GM19025 (cell line): ENCODE measurements around the gene DLX3.

Experiments
- ATAC-seq: cut with Tn5 transposase; IDR thresholded peaks from one replicate; pipeline ENCODE4 v1.9.1; 2021; ENCODE audit warnings: mild to moderate bottlenecking, low read depth, moderate library complexity; ENCODE audit not compliant: unreplicated experiment

Gene DLX3

DNA sequence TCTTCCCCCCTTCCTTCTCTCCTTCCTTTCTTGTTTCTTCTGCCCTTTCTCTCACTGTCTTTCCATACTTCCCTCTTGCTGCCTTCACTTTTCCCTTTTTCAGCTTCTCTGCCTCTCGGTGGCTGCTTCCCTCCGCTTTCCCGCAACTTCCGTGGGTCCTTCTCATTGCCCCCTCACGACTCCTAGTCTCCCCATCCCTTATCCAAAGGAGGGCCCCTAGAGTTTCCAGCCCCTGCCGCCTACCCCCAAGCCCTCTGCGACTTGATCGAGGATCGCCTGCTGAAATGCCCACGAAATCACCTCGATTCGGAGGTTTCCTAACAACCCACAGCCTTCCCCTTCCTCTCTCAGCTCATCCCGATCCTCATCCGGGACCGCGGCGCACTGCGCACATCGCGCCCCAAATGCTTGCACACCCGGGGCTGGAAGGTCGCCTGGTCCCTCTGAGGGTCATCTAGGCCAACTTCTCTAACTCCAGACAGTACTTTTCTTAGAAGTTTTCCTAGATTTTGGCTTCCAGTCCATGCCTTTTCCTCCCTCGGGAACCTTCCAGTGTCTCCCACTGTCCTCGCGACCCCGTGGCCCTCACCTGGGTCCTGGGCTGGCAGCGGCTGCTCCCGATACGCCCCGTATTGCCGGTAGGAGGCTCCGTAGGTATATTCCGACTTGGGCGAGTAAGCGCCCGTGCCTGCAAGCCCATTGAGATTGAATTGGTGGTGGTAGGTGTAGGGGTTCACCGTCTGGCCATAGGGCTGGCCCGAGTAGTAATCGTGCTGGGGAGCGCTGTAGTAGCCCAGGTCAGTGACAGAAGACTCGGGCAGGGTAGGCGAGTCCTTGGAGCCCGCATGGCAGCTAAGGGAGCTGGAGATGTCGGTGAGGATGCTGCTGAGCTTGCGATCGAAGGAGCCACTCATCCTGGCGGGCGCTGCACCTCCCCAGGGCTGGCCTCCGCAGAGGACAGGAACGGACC, 654 bp downstream of the DLX3 start:
- no peak for ATAC-seq

DNA sequence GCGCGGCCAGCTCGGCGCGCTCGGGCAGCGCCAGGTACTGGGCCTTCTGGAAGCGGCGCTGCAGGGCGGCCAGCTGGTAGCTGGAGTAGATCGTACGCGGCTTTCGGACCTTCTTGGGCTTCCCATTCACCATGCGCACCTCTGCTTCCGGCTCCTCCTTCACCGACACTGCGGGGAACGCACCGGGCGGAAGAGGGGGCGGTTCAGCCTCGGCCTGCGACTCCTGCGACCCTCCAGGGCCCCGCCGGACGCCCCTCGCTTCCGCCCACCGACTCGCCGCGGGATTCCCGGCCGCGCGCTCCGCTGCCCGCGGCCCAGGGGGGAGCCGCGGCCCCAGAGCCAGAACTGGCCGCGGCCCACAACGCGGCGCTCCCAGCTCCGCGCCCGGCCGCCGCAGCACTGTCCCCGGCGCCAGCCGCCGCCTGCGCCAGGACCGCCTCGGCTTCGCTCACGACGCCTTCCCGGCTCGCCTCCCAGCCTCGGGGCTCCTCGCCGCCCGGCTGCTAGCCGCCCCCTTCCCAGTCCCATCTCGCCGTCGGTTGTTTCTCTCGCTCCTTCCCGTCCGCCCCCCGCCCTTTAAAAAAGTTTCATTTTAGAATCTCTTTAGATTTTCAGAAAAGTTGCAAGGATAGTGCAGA, 1.5 kb downstream of the DLX3 start:
- no peak for ATAC-seq

DNA sequence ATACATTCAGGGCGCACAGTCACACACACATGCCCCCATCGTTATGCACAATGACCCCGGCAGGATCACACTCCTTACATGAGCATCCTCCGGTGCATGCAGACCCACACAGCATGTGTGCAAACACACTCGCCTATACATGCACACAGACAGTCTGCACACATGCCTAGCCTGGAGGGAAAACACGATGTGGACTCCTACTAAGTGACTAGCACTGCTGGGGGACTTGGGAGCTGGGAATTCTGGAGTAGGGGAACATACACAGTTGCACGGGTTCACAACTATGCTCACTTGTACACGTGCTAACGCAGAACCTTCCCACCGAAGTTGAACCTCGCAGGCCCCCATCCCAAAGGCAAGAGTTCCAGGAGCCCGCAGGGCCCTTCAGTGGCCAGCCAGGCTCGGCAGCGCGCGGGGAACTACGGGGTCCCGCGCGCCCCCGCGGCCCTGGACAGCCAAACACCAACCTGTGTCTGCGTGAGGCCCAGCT, 2.0 kb downstream of the DLX3 start:
- no peak for ATAC-seq

DNA sequence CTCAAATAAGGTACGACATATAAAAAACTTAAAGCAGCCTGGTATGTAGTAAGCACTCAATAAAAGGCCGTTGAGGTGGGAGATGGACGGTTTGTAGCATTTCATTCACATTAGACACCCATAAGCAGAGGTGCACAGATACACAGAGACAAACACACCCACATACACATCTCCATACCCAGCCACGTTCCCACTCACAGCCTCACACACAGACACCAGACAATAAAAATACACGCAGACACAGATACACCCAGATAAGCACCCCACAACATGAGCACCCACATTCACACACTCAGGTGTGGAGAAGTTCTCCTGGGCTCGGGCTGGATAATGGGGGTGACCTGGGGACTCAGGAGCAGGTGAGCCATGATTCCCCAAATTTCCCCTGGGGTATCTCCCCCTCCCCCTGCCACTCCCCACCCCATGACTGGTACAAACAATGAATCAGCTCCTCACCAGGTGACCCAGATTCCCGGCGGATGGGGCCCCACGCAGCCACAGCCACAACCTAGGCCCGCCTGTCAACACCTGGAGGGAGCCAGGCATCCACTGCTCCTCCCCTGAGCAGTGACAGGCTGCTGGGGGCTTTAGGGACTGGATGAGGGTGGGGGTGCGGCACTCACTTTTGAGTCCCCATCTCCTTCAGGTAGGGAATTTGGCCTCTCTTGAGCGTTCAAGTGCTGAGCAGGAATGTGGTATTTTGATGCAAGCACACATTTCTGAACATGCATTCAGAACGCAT, 2.7 kb downstream of the DLX3 start:
- no peak for ATAC-seq

DNA sequence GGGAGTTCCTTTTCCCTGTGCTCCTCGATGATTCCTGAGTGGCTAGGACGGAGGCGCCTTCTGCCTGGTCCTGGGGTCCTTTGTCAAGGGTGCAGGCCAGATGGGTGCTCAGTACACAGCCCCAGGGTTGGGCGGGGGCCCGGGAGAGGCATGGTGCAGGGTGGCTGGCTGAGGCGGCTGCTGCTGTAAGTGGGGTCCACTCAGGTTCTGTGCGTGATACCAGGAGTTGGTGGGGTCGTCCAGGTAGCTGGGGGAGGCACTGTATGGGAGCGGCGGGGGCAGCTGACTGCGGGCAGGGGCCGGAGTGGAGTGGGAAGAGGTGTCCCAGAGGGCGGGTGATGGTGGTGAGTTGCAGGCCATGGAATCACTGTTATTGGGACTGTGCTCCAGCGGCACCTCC, 3.6 kb downstream of the DLX3 start:
- ATAC-seq = no peak

DNA sequence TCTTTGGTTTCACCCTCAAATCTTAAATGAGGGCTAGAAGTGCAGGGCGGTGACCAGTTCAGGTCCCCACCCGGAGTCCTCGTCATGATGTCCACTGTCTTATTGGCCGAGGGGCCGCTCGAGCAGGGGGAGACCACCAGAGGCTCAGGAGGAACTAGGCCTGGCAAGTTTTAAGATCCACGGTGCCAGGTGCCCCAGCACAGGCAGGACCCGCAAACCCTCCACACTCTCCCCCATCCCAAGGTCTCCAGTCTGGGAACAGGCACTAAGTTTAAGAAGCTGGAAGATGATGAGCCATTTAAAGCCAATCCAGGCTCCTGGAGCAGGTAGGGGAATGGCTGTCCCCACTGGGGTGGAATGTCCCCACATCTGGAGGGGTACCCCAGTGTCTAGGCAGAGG, 4.1 kb downstream of the DLX3 start:
- no peak for ATAC-seq

DNA sequence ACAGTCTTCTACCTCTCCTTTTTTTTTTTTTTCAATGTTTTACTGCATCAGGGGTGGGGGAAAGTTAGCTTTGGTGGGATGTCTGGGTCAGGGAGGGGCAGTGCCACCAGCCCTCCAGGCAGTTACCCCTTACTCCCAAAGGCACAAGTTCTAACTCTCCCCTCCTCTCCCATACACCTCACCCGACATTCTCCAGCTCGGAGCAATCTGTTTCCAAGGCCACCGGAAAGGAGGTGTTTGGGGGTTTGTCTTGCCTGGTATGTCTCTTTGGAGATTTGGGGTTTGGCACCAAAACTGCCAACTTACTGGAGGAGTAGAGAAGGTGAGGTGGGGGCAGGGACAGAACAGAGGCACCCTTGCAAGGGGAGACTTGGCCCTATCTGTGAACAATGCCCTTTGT, 4.7 kb downstream of the DLX3 start:
- no peak for ATAC-seq

DNA sequence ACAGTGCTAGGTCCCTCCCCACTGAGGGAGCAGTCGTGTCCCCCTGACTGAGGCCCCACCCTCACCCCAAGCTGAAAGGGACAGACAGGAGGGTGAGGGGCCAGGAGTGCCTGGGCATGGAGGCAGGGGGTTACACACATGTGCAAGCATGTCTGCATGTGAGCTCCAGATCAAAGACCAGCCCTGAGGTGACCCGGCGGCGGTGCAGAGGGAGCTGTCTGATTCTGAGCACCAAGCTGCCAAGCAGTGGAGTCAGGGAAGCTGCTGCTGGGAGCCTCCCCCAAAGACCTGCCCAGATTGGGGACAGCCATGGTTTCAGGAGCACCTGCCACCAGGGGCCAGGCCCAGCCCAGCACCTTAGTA, 5.5 kb downstream of the DLX3 start:
- ATAC-seq = no peak

DNA sequence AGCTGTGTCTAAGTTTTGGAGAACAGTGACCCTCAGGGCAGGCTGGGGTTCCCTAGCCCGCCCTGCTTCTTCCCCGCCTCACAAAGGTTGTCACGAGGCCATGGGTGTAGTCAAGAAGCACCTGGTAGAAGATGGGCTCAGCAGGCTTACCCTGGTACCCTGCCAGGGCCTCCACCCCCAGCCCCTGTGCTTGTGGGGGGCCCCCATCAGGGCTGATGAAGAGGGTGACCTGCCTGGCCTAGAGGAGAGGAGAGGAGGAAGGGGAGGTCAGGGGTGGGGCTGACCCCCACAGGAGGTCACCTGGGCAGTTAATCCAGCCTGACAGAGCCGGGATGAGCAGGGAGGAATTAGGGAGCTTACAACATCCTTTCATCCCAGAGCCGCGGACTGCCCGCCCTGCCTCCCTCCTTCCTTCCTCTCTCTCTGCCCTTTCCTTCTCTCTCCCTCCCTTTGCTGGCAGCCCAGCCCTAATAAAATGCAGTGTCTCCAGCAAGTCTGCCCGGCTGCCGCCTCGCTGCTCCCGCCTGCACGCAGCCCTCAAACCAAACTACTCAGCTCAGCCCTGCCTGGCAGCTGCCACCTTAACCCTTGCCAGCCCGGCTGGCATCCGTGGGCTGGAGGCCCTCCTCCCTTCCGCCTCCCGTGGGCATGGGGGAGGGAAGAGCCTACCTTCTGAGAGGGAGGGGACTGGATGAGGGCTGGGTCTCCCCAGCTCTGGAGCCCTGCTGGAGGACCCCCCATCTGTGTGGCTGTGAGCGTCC, 7.2 kb downstream of the DLX3 start:
- ATAC-seq = no peak

DNA sequence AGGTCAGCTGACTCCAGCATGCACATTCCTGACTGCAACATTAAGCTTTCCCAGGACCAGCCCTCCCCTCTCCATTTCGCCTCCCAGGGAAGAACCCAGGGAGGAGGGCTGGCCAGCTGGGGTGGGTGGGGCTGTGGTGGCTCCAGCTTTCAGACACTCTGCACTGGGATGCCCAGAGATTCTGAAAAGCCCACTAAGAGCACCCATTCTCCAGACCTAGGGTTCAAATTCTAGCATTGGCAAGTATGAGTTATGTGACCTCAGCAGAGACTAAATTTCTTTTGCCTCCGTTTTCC, 7.8 kb downstream of the DLX3 start:
- no peak for ATAC-seq

DNA sequence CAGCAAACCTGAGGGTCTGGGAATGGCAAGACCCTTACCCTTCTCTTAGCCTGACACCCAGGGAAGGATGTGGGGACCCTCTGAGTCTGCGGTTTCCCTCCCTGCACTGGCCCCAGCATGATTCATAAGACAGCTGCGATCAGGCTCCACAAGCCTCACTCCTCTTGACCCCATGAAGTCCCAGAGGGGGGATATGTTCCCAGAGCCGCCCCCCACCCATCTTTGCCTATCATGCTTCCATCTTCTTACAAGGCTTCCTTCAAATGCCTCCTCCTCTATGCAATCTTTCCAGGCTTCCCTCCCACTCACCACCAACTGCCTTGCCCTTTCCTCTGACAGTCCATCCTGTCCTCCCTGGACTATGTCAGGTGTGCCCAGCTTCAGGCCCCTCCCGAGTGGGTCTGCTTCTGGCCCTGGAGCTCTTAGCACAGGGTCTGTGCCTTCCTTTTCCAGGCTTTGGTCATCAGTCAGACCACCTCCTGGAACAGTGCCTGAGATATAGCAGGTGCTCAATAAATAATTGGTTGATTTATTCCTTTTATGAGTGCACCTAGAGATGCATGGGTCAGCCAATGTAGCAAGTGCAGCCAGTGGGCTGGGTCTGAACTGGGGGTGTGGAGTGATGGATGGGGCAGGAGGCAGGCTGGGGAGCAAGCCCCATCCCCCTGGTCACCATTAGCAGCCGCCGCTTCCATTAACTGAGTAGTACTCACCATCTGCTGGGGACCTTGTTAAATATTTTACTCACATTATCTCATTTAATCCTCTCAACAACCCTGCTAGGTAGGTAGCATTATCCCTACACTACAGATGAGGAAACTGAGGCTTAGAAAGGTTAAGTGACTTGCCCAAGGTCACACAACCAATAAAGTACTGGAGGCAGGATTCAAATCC, 8.4 kb downstream of the DLX3 start:
- no peak for ATAC-seq

DNA sequence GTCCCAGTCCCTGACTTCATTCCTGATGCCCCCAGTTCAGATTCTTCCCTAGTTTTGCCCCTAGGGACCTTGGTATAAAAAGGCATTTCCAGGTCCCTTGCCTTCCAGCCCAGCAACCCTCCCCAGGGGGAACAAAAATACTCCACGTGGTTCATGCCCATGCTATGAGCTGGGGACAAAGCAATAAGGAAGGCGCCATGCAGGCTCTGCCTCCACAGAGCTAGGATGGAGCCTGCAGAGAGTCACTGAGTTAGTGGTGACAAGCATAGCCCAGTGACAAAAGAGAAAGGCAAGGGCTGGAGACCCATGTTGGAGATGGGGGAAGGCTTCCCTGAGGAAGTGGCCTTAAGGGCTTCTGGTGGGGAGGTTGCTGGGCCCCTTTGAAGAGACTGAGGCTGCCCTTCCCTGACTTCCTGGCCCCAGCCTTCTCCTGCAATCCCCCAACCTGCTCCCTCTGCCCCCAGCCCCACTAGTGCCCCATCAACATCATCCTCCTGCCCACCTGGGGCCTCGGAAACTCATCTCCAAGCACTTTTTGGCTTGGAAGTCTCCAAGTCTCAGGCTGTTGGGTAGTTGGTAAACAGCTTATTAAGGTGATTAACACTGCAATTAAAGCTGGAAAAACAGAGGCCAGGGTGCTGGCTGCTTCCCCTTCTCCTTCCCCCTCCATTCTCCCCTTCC, 9.6 kb downstream of the DLX3 start:
- no peak for ATAC-seq

DNA sequence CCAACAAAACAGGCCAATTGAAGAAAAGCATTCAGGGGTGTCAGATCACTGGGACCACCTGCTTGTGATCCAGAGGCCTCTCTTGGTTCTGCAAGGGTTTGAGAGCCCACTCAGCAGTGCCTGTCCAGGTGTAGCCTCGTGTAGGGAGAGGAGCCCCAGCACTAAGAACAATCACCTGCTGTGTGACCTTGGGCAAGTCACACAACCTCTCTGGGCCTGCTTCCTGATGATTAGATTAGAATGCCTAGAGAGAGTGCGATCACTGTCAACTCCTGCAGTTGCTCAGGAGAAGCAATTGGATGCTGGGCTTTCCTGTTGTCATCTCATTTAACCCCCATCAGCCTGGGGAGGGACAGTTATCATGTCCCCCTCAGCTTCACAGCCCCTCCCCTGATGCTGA, 10.2 kb downstream of the DLX3 start:
- ATAC-seq = no peak

DNA sequence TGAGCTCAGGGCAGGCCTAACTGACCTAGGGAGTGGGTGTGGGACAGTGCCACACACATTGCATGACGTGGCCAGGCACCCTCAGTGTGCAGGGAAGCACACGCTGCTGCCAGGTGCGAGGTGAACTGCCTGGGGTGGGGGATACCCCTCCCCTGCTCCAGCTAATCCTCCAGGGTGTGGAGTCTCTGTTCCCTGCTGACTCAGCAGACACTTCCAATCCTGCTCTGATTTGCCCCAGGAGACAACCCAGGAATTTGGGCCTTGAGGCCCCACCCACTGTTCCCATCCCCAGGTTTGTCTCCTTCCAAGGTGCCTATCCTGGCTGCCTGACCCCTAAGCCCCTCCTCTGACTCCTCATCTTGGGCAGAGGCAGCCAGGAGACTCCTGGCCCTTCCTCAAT, 10.7 kb downstream of the DLX3 start:
- no peak for ATAC-seq

DNA sequence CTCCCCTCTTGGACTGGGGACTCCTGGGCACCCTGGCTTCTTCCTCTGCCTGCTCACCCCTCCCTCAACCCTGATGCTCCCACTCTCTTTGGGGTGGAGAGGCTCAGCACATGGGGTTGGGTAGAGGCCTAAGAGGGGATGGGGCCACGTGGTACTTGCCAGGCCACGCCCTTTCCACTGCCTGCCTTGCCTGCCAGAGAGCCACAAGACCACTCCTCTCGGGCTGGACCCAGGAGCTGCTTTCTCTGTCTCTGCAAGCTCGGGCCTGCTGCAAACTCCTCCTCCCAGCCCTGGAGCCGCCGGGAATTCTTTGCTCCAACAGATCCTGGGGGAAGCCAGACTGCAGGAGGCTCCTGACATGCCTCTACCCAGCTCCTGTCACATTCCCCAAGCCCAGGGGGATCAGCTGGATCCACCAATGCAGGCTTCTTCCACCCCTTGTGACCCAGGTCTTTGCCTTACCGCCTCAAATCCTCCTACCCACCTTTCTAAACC, 14.3 kb downstream of the DLX3 start:
- no peak for ATAC-seq

DNA sequence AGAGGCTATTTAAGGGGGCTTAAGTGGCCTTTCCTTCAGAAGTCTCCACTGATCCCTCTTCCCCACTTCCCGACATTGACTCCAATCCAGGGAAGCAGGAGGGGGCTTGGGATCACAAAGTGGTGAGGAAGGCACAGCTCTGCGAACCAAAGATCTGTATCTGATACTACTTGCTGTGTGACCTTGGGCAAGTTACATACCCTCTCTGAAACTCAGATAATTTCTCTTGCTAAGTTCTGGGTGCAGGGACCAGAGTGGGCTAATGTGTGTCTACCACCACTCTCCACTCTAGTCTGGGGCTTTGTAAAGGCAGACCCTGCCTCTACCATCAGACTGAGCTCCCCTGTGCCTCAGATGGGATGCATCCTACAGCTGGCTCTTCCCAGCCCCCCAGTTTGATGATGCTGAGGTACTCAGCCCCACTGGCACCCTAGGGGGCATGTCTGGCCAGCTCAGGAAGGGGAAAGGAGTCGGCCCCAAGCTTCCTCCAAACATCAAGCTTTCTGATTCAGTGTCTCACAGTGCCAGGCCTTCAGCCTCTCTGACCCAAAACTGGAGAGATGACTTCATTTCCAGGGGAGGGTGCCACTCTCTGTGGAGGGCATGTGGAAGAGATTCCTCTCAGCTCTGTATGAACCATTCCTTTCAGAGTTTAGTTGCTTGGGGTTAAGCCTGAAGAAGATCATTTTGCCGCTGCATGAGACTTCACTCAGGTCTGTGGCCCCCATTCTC, 15.1 kb downstream of the DLX3 start:
- ATAC-seq = no peak

DNA sequence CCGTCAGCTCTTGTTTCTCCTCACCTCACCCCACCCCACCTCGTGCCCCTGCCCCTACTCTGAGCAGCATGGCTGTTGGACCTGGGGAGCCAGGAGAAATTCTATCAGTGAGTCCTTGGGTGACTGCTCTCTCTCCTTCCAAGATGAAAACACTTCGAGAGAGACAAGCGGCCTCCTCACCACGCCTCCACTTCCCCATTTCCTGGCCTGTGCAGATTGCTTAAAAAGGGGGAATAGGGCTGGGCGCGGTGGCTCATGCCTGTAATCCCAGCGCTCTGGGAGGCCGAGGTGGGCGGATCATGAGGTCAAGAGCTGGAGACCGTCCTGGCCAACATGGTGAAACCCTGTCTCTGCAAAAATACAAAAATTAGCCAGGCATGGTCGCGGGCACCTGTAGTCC, 16.5 kb downstream of the DLX3 start:
- ATAC-seq = no peak
